Mesodermal cell (in vitro differentiated cells): Measurements from ENCODE around the gene CCND1.

Experiments
- H3K27ac ChIP-seq: 2 replicates; pipeline ENCODE4 v1.7.0; 2013; ENCODE audit warnings: mild to moderate bottlenecking, low read depth, low read length, moderate library complexity; ENCODE audit not compliant: severe bottlenecking
- H3K36me3 ChIP-seq: 2 replicates; pipeline ENCODE4 v1.7.1; 2013; ENCODE audit warnings: mild to moderate bottlenecking, low read length, moderate library complexity; ENCODE audit not compliant: control insufficient read depth, insufficient read depth
- H3K4me1 ChIP-seq: one replicate; pipeline ENCODE4 v1.7.1; 2013; ENCODE audit warnings: mild to moderate bottlenecking, low read length; ENCODE audit not compliant: insufficient read depth, control insufficient read depth, poor library complexity, severe bottlenecking
- H3K4me3 ChIP-seq: 2 replicates; pipeline ENCODE4 v1.7.0; 2013; ENCODE audit warnings: low read length, control low read depth, mild to moderate bottlenecking; ENCODE audit not compliant: insufficient read depth, poor library complexity, severe bottlenecking; ENCODE audit errors: extremely low read depth
- H3K9me3 ChIP-seq: 2 replicates; pipeline ENCODE4 v1.7.1; 2013; ENCODE audit warnings: mild to moderate bottlenecking, low read length, moderate library complexity; ENCODE audit not compliant: control insufficient read depth
- WGBS, 2 experiments: methylation state at CpG; one replicate each; pipeline ENCODE4 v1.1.5; 2013; ENCODE audit warnings: missing lambda C conversion rate in 2 of 2; ENCODE audit not compliant: insufficient coverage in 2 of 2; 5-methylcytosine and 5-hydroxymethylcytosine counted together

Gene CCND1

GRCh38 chr11:69670158-69670845 lies 29.3 kb downstream of the CCND1 start:
- WGBS, 2 experiments, result 53 to 57% methylated on average over 12 to 15 of the region's 18 CpGs
- Histone ChIP-seq H3K4me3 (no peak overlapping the region), H3K36me3 (peaks cover 64% of the 10 kb centered on the region), H3K27ac (peak overlapping the region; percentile 47), H3K4me1 (peaks cover 6% of the 10 kb centered on the region), H3K9me3 (no peaks in the 10 kb centered on the region)

- H3K4me1 ChIP-seq, result peaks cover 6% of the 10 kb centered on the region
- no peak overlapping the region for H3K4me3 ChIP-seq
- no peak overlapping the region for H3K27ac ChIP-seq
- 95 to 96% methylated on average over 7 to 8 of the region's 10 CpGs for WGBS, 2 experiments
- H3K36me3 ChIP-seq, result peaks cover 48% of the 10 kb centered on the region
- no peaks in the 10 kb centered on the region for H3K9me3 ChIP-seq
Measured at GRCh38 chr11:69671734-69672465, 30.9 kb downstream of the CCND1 start.

GRCh38 chr11:69674267-69674885 lies 33.4 kb downstream of the CCND1 start:
- H3K27ac ChIP-seq, result no peak overlapping the region
- 41 to 43% methylated on average over 9 to 13 of the region's 18 CpGs for WGBS, 2 experiments
- H3K9me3 ChIP-seq, result no peaks in the 10 kb centered on the region
- peaks cover 6% of the 10 kb centered on the region for H3K4me1 ChIP-seq
- peak overlapping the region; percentile 78 for H3K4me3 ChIP-seq
- H3K36me3 ChIP-seq, result peaks cover 30% of the 10 kb centered on the region

- WGBS, 2 experiments, result 11 to 13% methylated on average over 61 to 72 of the region's 72 CpGs
- peaks cover 6% of the 10 kb centered on the region for H3K4me1 ChIP-seq
- peaks cover 24% of the 10 kb centered on the region for H3K36me3 ChIP-seq
- H3K4me3 ChIP-seq, result peak within 1 kb of the TSS; percentile 78
- H3K27ac ChIP-seq, result peak within 1 kb of the TSS; percentile 39
- no peaks in the 10 kb centered on the region for H3K9me3 ChIP-seq
Measured at GRCh38 chr11:69674886-69675714, 34.1 kb downstream of the CCND1 start, which contains the start of gene LTO1. TSS of gene LTO1 (minus strand) at chr11:69675353. CDS start at chr11:69675239, 114 bp downstream.

DNA sequence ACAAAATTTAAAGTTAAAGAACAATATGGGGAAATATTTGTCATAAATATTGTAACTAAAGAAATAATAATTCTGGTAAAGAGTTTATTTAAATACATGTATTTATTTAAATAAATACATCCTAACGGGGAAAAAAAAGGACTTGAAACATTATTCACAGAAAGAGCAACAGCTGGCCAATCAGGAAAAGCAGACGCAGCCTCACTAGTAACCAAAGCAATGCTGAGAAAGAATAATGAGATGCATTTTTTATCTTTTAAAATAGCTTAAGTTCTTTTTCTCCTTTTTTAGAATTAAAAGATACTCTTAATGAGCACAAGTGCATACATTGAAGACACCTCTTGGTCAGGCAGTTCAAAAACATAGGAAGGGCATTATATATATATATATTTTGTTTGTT lies 36.8 kb downstream of the CCND1 start:
- peaks cover 9% of the 10 kb centered on the region for H3K36me3 ChIP-seq
- no CpG with 5 or more reads among the region's 2 CpGs for WGBS, 2 experiments

DNA sequence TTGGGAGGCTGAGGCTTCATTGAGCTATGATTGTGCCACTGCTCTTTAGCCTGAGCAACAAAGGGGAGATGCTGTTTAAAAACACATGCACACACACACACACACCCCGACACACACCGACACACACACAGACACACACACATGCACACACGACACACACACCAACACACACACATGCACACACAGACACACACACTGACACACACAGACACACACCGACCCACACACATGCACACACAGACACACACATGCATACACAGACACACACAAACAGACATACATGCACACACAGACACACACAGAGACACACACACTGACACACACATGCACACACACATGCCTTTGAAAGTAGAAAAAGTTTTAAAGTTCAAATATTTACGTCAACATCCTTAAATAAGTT lies 39.7 kb downstream of the CCND1 start:
- 88 to 100% methylated on average over 1 to 2 of the region's 5 CpGs for WGBS, 2 experiments
- no peaks in the 10 kb centered on the region for H3K9me3 ChIP-seq
- no peak overlapping the region for H3K27ac ChIP-seq
- no peaks in the 10 kb centered on the region for H3K4me1 ChIP-seq
- no peak overlapping the region for H3K4me3 ChIP-seq
- H3K36me3 ChIP-seq, result no peaks in the 10 kb centered on the region

More for the DNA sequence above, 36.8 kb downstream of the CCND1 start:
- H3K9me3 ChIP-seq, result no peaks in the 10 kb centered on the region
- H3K4me3 ChIP-seq, result no peak overlapping the region
- H3K27ac ChIP-seq, result no peak overlapping the region
- H3K4me1 ChIP-seq, result peaks cover 6% of the 10 kb centered on the region

DNA sequence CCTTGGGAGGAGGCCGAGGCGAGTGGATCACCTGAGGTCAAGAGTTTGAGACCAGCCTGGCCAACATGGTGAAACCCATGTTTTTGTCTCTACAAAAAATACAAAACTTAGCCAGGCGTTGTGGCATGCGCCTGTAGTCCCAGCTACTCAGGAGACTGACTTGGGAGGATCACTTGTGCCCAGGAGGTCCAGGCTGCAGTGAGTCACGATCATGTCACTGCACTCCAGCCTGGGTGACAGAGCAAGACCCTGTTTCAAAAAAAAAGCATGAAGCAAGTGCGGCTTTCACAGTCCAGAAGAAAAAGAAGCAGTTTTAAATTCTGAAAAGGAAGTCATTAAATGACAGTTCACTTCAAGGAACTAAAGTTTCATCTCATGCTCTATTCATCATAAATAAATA lies 41.3 kb downstream of the CCND1 start:
- H3K36me3 ChIP-seq, result no peaks in the 10 kb centered on the region
- no peak overlapping the region for H3K27ac ChIP-seq
- no peak overlapping the region for H3K4me3 ChIP-seq
- H3K4me1 ChIP-seq, result no peaks in the 10 kb centered on the region
- H3K9me3 ChIP-seq, result no peaks in the 10 kb centered on the region
- 87 to 92% methylated on average over 6 of the region's 6 CpGs for WGBS, 2 experiments

DNA sequence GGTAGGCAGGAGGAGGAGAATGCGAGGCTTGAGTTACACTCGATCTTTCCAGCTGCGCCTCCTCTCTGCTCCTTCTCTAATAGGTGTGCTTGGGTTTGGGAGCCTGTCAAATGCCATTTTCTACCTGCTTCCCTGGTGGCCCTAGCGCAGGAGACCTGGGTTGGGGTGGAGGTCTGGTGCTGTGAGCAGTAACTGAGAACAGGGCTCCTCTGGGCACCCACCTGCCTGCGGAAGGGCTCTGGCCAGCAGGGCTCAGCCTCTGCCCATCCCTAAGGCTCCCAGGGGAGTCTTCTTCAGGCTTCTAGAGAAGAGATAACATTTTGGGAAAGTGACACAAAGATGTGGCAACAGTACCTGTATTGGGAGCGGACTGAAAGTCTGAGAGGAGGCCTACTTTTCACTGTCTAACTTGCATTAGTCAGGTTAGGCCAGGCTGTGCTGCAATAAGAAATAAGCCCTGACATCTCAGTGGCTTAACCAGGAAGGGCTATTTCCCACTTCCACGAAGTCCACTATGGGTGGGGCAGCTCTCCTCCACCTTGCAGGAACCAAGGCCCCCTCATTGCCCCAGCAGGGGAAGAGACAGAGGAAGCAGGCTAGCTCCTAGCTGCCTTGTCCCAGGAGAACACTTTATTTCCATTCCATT lies 41.8 kb downstream of the CCND1 start:
- 86 to 91% methylated on average over 5 to 6 of the region's 7 CpGs for WGBS, 2 experiments
- Histone ChIP-seq H3K36me3 (no peaks in the 10 kb centered on the region), H3K9me3 (no peaks in the 10 kb centered on the region), H3K4me3 (no peak overlapping the region), H3K27ac (no peak overlapping the region), H3K4me1 (no peaks in the 10 kb centered on the region)

- Histone ChIP-seq H3K4me3 (no peak overlapping the region), H3K9me3 (no peaks in the 10 kb centered on the region), H3K27ac (no peak overlapping the region), H3K36me3 (no peaks in the 10 kb centered on the region), H3K4me1 (no peaks in the 10 kb centered on the region)
- WGBS, 2 experiments, result 62 to 64% methylated on average over 6 to 8 of the region's 9 CpGs
Measured at GRCh38 chr11:69683764-69684333, 42.9 kb downstream of the CCND1 start.

DNA sequence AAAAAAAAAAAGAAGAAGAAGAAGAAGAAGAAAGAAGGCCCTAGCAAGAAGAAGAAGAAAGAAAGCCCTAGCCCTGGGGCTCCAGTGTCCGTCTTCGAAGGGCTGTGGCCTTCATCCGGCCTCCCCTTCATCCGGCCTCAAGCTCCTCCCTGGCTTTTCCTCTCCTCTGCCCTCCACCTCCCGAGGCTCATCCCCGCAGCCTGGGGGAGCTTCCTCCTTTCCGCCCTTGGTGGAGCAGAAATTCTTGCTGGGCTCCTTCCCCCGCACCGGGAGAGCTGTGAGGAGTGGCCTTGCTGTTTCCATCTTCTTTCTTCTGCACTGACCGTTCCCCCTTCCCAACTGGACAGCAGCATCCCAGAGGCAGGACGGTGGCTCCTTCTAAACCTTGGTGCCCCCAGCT lies 43.7 kb downstream of the CCND1 start:
- Histone ChIP-seq H3K4me1 (no peaks in the 10 kb centered on the region), H3K36me3 (no peaks in the 10 kb centered on the region), H3K9me3 (no peaks in the 10 kb centered on the region), H3K27ac (no peak overlapping the region), H3K4me3 (no peak overlapping the region)
- 83 to 84% methylated on average over 10 of the region's 11 CpGs for WGBS, 2 experiments
